Thyroid gland (tissue), 4 donors: ENCODE results near the gene PRSS27. TPM values are rescaled to one million over a fixed set of nuclear protein-coding genes. Genes with fewer than 3 reads are reported as not detected.

Experiments
- DNase-seq, 2 donors: peaks; one replicate each; pipeline ENCODE4 v3.0.0-alpha.2; 2019
- H3K27ac ChIP-seq, 3 donors: fragments of 200-600 bp; sonication (generic); 1 replicate in 2 of 3; 2 replicates in 1 of 3; pipeline ENCODE4 v1.5.1; 2016 to 2019; ENCODE audit warnings: mild to moderate bottlenecking in 1 of 3, moderate library complexity in 1 of 3
- H3K27me3 ChIP-seq: fragments of 200-600 bp; sonication (generic); one replicate; pipeline ENCODE4 v1.5.1; 2019
- H3K36me3 ChIP-seq, 2 donors: fragments of 200-600 bp; sonication (generic); one replicate each; pipeline ENCODE4 v1.5.1; 2016 to 2019
- H3K4me1 ChIP-seq, 2 donors: fragments of 200-600 bp; sonication (generic); one replicate each; pipeline ENCODE4 v1.5.1; 2017 to 2019
- H3K4me3 ChIP-seq, 3 donors: fragments of 200-600 bp; sonication (generic); replicated peaks in 1 of 3; 1 replicate in 2 of 3; 2 replicates in 1 of 3; pipeline ENCODE4 v1.5.1; 2016; ENCODE audit warnings: mild to moderate bottlenecking in 1 of 3
- H3K9me3 ChIP-seq: fragments of 200-600 bp; sonication (generic); one replicate; pipeline ENCODE4 v1.5.1; 2017
- CTCF ChIP-seq, 6 experiments: fragments of 200-600 bp in 3 of 6; fragments of 450-650 bp in 3 of 6; sonication (generic) in 3 of 6; IDR thresholded peaks; one replicate each; pipeline ENCODE4 v1.5.1; 2016 to 2019; ENCODE audit warnings: antibody characterized with exemption in 6 of 6, mild to moderate bottlenecking in 2 of 6, inconsistent platforms in 1 of 6, moderate library complexity in 1 of 6
- POLR2A ChIP-seq, 2 donors: fragments of 450-650 bp; IDR thresholded peaks; one replicate each; pipeline ENCODE4 v1.6.1; 2017; ENCODE audit warnings: antibody characterized with exemption in 2 of 2, mild to moderate bottlenecking in 2 of 2, moderate library complexity in 1 of 2
- WGBS, 2 donors: methylation state at CpG; one replicate each; pipeline ENCODE4 v1.1.5; 2017; 5-methylcytosine and 5-hydroxymethylcytosine counted together
- intact Hi-C: fragments of 100-400 bp; cut with DNase I; formaldehyde crosslinking; loops from one replicate; pipeline ENCODE4 v1.15.1; 2023
- total RNA-seq, 4 donors: library from RNA; depleted of rRNA; stranded (reverse); fragments of >200 nt; gene quantifications; one replicate each; pipeline ENCODE4 v1.2.3, GENCODE V29; 2016

Gene PRSS27
- total RNA-seq, 4 donors from 2014 or later: 1.1 to 1.5 (median 1.1) TPM; not detected in 1

GRCh38 chr16:2752850-2753732 lies 33.1 kb upstream of the PRSS27 start:
- no peaks in the 10 kb centered on the region for H3K9me3 ChIP-seq
- no peaks in the 10 kb centered on the region for H3K27me3 ChIP-seq
- peaks cover 35 to 40% of the 10 kb centered on the region in 2 donors for H3K4me1 ChIP-seq
- 2% methylated on average over 13 to 19 of the region's 82 CpGs for WGBS, 2 donors
- H3K27ac ChIP-seq: peak overlapping the region; percentile 93 to 99 (median 98)
- peak overlapping the region; percentile 83 to 88 (median 88) for H3K4me3 ChIP-seq
- TF ChIP-seq POLR2A (IDR thresholded peaks at IDR 0.05): no peak
- no peak for TF ChIP-seq CTCF (IDR thresholded peaks at IDR 0.05)
- peak; percentile 81 for DNase-seq
- H3K36me3 ChIP-seq: peaks cover 8 to 11% of the 10 kb centered on the region in 2 donors
- intact Hi-C loops: no loop called here

- Histone ChIP-seq H3K36me3 (peaks cover 0 to 3% of the 10 kb centered on the region in 2 donors), H3K4me1 (peaks cover 35 to 40% of the 10 kb centered on the region in 2 donors), H3K4me3 (peak within 1 kb of the TSS; percentile 83 to 88 (median 88)), H3K27ac (peak within 1 kb of the TSS; percentile 93 to 99 (median 98)), H3K27me3 (no peaks in the 10 kb centered on the region), H3K9me3 (no peaks in the 10 kb centered on the region)
- TF ChIP-seq POLR2A (IDR thresholded peaks at IDR 0.05) (peak; percentile 96 to 99), CTCF (IDR thresholded peaks at IDR 0.05) (peak in 1 of 6 experiments; percentile 11)
- peak; percentile 93 to 95 for DNase-seq
- 0 to 2% methylated on average over 12 to 21 of the region's 99 CpGs for WGBS, 2 donors
- intact Hi-C loops: no loop called here
Observed at GRCh38 chr16:2752035-2752849, 32.2 kb upstream of the PRSS27 start, which contains the start of gene SRRM2. Gene SRRM2 (plus strand): TSS chr16:2752638. CDS start chr16:2756365, 3,727 bp downstream.

- peak overlapping the region in 2 of 3 donors; percentile 83 to 88 for H3K4me3 ChIP-seq
- peak in 1 of 2 donors; percentile 20 for DNase-seq
- intact Hi-C loops: no loop called here
- peak overlapping the region; percentile 93 to 99 (median 98) for H3K27ac ChIP-seq
- H3K27me3 ChIP-seq: no peaks in the 10 kb centered on the region
- WGBS, 2 donors: 49 to 52% methylated on average over 22 to 23 of the region's 23 CpGs
- H3K4me1 ChIP-seq: peaks cover 35 to 40% of the 10 kb centered on the region in 2 donors
- H3K36me3 ChIP-seq: no peaks in the 10 kb centered on the region
- H3K9me3 ChIP-seq: no peaks in the 10 kb centered on the region
- TF ChIP-seq POLR2A (IDR thresholded peaks at IDR 0.05): no peak
- no peak for TF ChIP-seq CTCF (IDR thresholded peaks at IDR 0.05)
Observed at GRCh38 chr16:2751577-2752034, 31.6 kb upstream of the PRSS27 start.

- DNase-seq: no peak
- Histone ChIP-seq H3K4me3 (no peak overlapping the region), H3K9me3 (no peaks in the 10 kb centered on the region), H3K36me3 (no peaks in the 10 kb centered on the region), H3K4me1 (peaks cover 20 to 24% of the 10 kb centered on the region in 2 donors), H3K27ac (no peak overlapping the region), H3K27me3 (no peaks in the 10 kb centered on the region)
- 94 to 97% methylated on average over 5 to 6 of the region's 6 CpGs for WGBS, 2 donors
- TF ChIP-seq CTCF (IDR thresholded peaks at IDR 0.05): no peak
- TF ChIP-seq POLR2A (IDR thresholded peaks at IDR 0.05): no peak
- intact Hi-C loops: no loop called here
Observed at GRCh38 chr16:2749936-2750335, 29.9 kb upstream of the PRSS27 start.
